ENCODE measurements around the gene SCARB1.

SCARB1 gene

GRCh38 chr12:124742678-124743077 lies 121.0 kb downstream of the SCARB1 start:
- Histone ChIP-seq H3K36me3 (ENCODE audit: insufficient read depth, low read length) (no peaks in the 10 kb centered on the region), H3K9me3 (ENCODE audit: control insufficient read depth, insufficient read depth, low read length) (no peaks in the 10 kb centered on the region), H3K4me1 (ENCODE audit: insufficient read depth, low read length) (peaks cover 15% of the 10 kb centered on the region; the same call in 1 of the 2 replicates), H3K9ac (ENCODE audit: low read depth, low read length) (no peak overlapping the region)

GRCh38 chr12:124742111-124742510 lies 121.6 kb downstream of the SCARB1 start:
- no peaks in the 10 kb centered on the region for H3K9me3 ChIP-seq (ENCODE audit: control insufficient read depth, insufficient read depth, low read length)
- H3K4me1 ChIP-seq (ENCODE audit: insufficient read depth, low read length), result peaks cover 15% of the 10 kb centered on the region; the same call in 1 of the 2 replicates
- H3K9ac ChIP-seq (ENCODE audit: low read depth, low read length), result no peak overlapping the region
- H3K36me3 ChIP-seq (ENCODE audit: insufficient read depth, low read length), result no peaks in the 10 kb centered on the region

- Histone ChIP-seq H3K36me3 (ENCODE audit: insufficient read depth, low read length) (no peaks in the 10 kb centered on the region), H3K9ac (ENCODE audit: low read depth, low read length) (no peak overlapping the region), H3K9me3 (ENCODE audit: control insufficient read depth, insufficient read depth, low read length) (no peaks in the 10 kb centered on the region), H3K4me1 (ENCODE audit: insufficient read depth, low read length) (peaks cover 15% of the 10 kb centered on the region; the same call in 1 of the 2 replicates)
These were observed 122.5 kb downstream of the SCARB1 start for GRCh38 chr12:124741211-124741610.

- no peak overlapping the region for H3K9ac ChIP-seq (ENCODE audit: low read depth, low read length)
- no peaks in the 10 kb centered on the region for H3K36me3 ChIP-seq (ENCODE audit: insufficient read depth, low read length)
- H3K4me1 ChIP-seq (ENCODE audit: insufficient read depth, low read length), result peaks cover 15% of the 10 kb centered on the region; the same call in 1 of the 2 replicates
- H3K9me3 ChIP-seq (ENCODE audit: control insufficient read depth, insufficient read depth, low read length), result no peaks in the 10 kb centered on the region
These were observed 123.0 kb downstream of the SCARB1 start for GRCh38 chr12:124740691-124741137.

- Histone ChIP-seq H3K9ac (ENCODE audit: low read depth, low read length) (no peak overlapping the region), H3K4me1 (ENCODE audit: insufficient read depth, low read length) (peaks cover 10% of the 10 kb centered on the region; the same call in 1 of the 2 replicates), H3K9me3 (ENCODE audit: control insufficient read depth, insufficient read depth, low read length) (no peaks in the 10 kb centered on the region), H3K36me3 (ENCODE audit: insufficient read depth, low read length) (no peaks in the 10 kb centered on the region)
These were observed 123.6 kb downstream of the SCARB1 start for GRCh38 chr12:124739953-124740561.

GRCh38 chr12:124738636-124739467 lies 124.8 kb downstream of the SCARB1 start:
- no peak overlapping the region for H3K9ac ChIP-seq (ENCODE audit: low read depth, low read length)
- no peaks in the 10 kb centered on the region for H3K9me3 ChIP-seq (ENCODE audit: control insufficient read depth, insufficient read depth, low read length)
- H3K4me1 ChIP-seq (ENCODE audit: insufficient read depth, low read length), result peaks cover 11% of the 10 kb centered on the region; the same call in 1 of the 2 replicates
- no peaks in the 10 kb centered on the region for H3K36me3 ChIP-seq (ENCODE audit: insufficient read depth, low read length)

GRCh38 chr12:124737772-124738635 lies 125.7 kb downstream of the SCARB1 start:
- H3K9ac ChIP-seq (ENCODE audit: low read depth, low read length), result no peak overlapping the region
- H3K9me3 ChIP-seq (ENCODE audit: control insufficient read depth, insufficient read depth, low read length), result no peaks in the 10 kb centered on the region
- no peaks in the 10 kb centered on the region for H3K36me3 ChIP-seq (ENCODE audit: insufficient read depth, low read length)
- peaks cover 12% of the 10 kb centered on the region; the same call in 1 of the 2 replicates for H3K4me1 ChIP-seq (ENCODE audit: insufficient read depth, low read length)

GRCh38 chr12:124737040-124737419 lies 126.6 kb downstream of the SCARB1 start:
- no peaks in the 10 kb centered on the region for H3K9me3 ChIP-seq (ENCODE audit: control insufficient read depth, insufficient read depth, low read length)

GRCh38 chr12:124736115-124737039 lies 127.3 kb downstream of the SCARB1 start:
- Histone ChIP-seq H3K9ac (ENCODE audit: low read depth, low read length) (no peak overlapping the region), H3K36me3 (ENCODE audit: insufficient read depth, low read length) (no peaks in the 10 kb centered on the region), H3K4me1 (ENCODE audit: insufficient read depth, low read length) (peaks cover 8% of the 10 kb centered on the region; the same call in 1 of the 2 replicates), H3K9me3 (ENCODE audit: control insufficient read depth, insufficient read depth, low read length) (no peaks in the 10 kb centered on the region)

More at GRCh38 chr12:124737040-124737419, 126.6 kb downstream of the SCARB1 start:
- Histone ChIP-seq H3K4me1 (ENCODE audit: insufficient read depth, low read length) (peaks cover 8% of the 10 kb centered on the region; the same call in 1 of the 2 replicates), H3K9ac (ENCODE audit: low read depth, low read length) (no peak overlapping the region), H3K36me3 (ENCODE audit: insufficient read depth, low read length) (no peaks in the 10 kb centered on the region)

GRCh38 chr12:124734224-124734788 lies 129.4 kb downstream of the SCARB1 start:
- no peak overlapping the region for H3K9ac ChIP-seq (ENCODE audit: low read depth, low read length)
- no peaks in the 10 kb centered on the region for H3K36me3 ChIP-seq (ENCODE audit: insufficient read depth, low read length)
- H3K9me3 ChIP-seq (ENCODE audit: control insufficient read depth, insufficient read depth, low read length), result no peaks in the 10 kb centered on the region
- peaks cover 8% of the 10 kb centered on the region; the same call in 1 of the 2 replicates for H3K4me1 ChIP-seq (ENCODE audit: insufficient read depth, low read length)

- Histone ChIP-seq H3K9ac (ENCODE audit: low read depth, low read length) (no peak overlapping the region), H3K36me3 (ENCODE audit: insufficient read depth, low read length) (no peaks in the 10 kb centered on the region), H3K9me3 (ENCODE audit: control insufficient read depth, insufficient read depth, low read length) (no peaks in the 10 kb centered on the region), H3K4me1 (ENCODE audit: insufficient read depth, low read length) (peaks cover 8% of the 10 kb centered on the region; the same call in 1 of the 2 replicates)
These were observed 130.6 kb downstream of the SCARB1 start for GRCh38 chr12:124733086-124733485.

GRCh38 chr12:124732275-124733075 lies 131.2 kb downstream of the SCARB1 start:
- Histone ChIP-seq H3K9ac (ENCODE audit: low read depth, low read length) (no peak overlapping the region), H3K9me3 (ENCODE audit: control insufficient read depth, insufficient read depth, low read length) (no peaks in the 10 kb centered on the region), H3K36me3 (ENCODE audit: insufficient read depth, low read length) (no peaks in the 10 kb centered on the region), H3K4me1 (ENCODE audit: insufficient read depth, low read length) (peaks cover 8% of the 10 kb centered on the region; the same call in 1 of the 2 replicates)

Data from ES-I3 (cell line).